WTC11 (cell line): ENCODE data around the gene SUSD4. TPM values are rescaled to one million over a fixed set of nuclear protein-coding genes. Genes with fewer than 3 reads are reported as not detected.

Experiments used
- ATAC-seq: fragments of 200-7000 bp; cut with Tn5 transposase; 2 replicates; pipeline ENCODE4 v1.10.0; 2021; ENCODE audit warnings: mild to moderate bottlenecking, moderate library complexity
- CTCF ChIA-PET: fragments of 300-600 bp; sonication (Branson Sonifier 250); formaldehyde crosslinking; loops from one replicate; lab custom pipeline; 2021; ENCODE audit warnings: antibody characterized with exemption; lab: Charles Lee
- POLR2A ChIA-PET: fragments of 350-600 bp; sonication (Branson Sonifier 250); formaldehyde crosslinking; loops from one replicate; lab custom pipeline; 2021; ENCODE audit warnings: antibody characterized with exemption; lab: Charles Lee
- DNase-seq: peaks from one replicate; pipeline ENCODE4 v3.0.0; 2021; ENCODE audit warnings: low spot score
- H3K27ac Mint-ChIP-seq: 2 replicates; pipeline ENCODE4 v1.8.0; 2021; ENCODE audit warnings: mixed read lengths
- H3K27me3 Mint-ChIP-seq: 2 replicates; pipeline ENCODE4 v1.8.0; 2021; ENCODE audit warnings: low read depth, mild to moderate bottlenecking, moderate library complexity, mixed read lengths
- H3K36me3 Mint-ChIP-seq: 2 replicates; pipeline ENCODE4 v1.8.0; 2021; ENCODE audit warnings: mixed read lengths
- H3K4me1 Mint-ChIP-seq: 2 replicates; pipeline ENCODE4 v1.8.0; 2022; ENCODE audit warnings: mixed read lengths
- H3K4me3 Mint-ChIP-seq: 2 replicates; pipeline ENCODE4 v1.8.0; 2021; ENCODE audit warnings: mild to moderate bottlenecking, moderate library complexity, mixed read lengths
- H3K9me3 Mint-ChIP-seq: 2 replicates; pipeline ENCODE4 v1.8.0; 2021; ENCODE audit warnings: mixed read lengths
- CBFB ChIP-seq: sonication (generic); formaldehyde crosslinking; IDR thresholded peaks from 2 replicates; pipeline ENCODE4 v1.8.1; 2022; ENCODE audit warnings: mild to moderate bottlenecking, low read depth, missing genetic modification reagents
- CREB1 ChIP-seq: sonication (generic); formaldehyde crosslinking; IDR thresholded peaks from 2 replicates; pipeline ENCODE4 v1.8.0; 2023; ENCODE audit warnings: mild to moderate bottlenecking, missing genetic modification reagents
- EMX1 ChIP-seq: fragments of 250-450 bp; sonication (Bioruptor Pico); IDR thresholded peaks from 2 replicates; pipeline ENCODE4 v1.8.0; 2021; ENCODE audit warnings: mild to moderate bottlenecking
- FOXJ3 ChIP-seq: sonication (generic); formaldehyde crosslinking; IDR thresholded peaks from 2 replicates; pipeline ENCODE4 v1.9.0; 2021; ENCODE audit warnings: missing genetic modification reagents, mild to moderate bottlenecking, borderline replicate concordance
- FOXP1 ChIP-seq: sonication (generic); formaldehyde crosslinking; IDR thresholded peaks from 2 replicates; pipeline ENCODE4 v1.8.0; 2022; ENCODE audit warnings: missing genetic modification reagents, mild to moderate bottlenecking, moderate library complexity, borderline replicate concordance
- NR2C2 ChIP-seq: sonication (generic); formaldehyde crosslinking; IDR thresholded peaks from 2 replicates; pipeline ENCODE4 v1.8.0; 2022; ENCODE audit warnings: mild to moderate bottlenecking, missing genetic modification reagents
- NR3C1 ChIP-seq: sonication (generic); formaldehyde crosslinking; conservative IDR thresholded peaks from 2 replicates; pipeline ENCODE4 v1.8.1; 2023; ENCODE audit warnings: low read depth, mild to moderate bottlenecking, missing genetic modification reagents
- SP1 ChIP-seq: sonication (generic); formaldehyde crosslinking; conservative IDR thresholded peaks from 2 replicates; pipeline ENCODE4 v1.8.1; 2022; ENCODE audit warnings: missing genetic modification reagents
- ZNF138 ChIP-seq: sonication (generic); formaldehyde crosslinking; conservative IDR thresholded peaks from 2 replicates; pipeline ENCODE4 v1.8.1; 2022; ENCODE audit warnings: mild to moderate bottlenecking, moderate library complexity, missing genetic modification reagents
- ZNF219 ChIP-seq: sonication (generic); formaldehyde crosslinking; IDR thresholded peaks from 2 replicates; pipeline ENCODE4 v1.8.0; 2023; ENCODE audit warnings: missing genetic modification reagents, mild to moderate bottlenecking, borderline replicate concordance
- ZNF317 ChIP-seq: sonication (generic); formaldehyde crosslinking; IDR thresholded peaks from 2 replicates; pipeline ENCODE4 v1.8.1; 2023; ENCODE audit warnings: low read depth, mild to moderate bottlenecking, moderate library complexity, missing genetic modification reagents, borderline replicate concordance
- ZNF423 ChIP-seq: fragments of 250-450 bp; sonication (Bioruptor Pico); IDR thresholded peaks from 2 replicates; pipeline ENCODE4 v2.1.2; 2022; ENCODE audit warnings: mild to moderate bottlenecking, moderate library complexity
- total RNA-seq: library from RNA; stranded (reverse); gene quantifications from 3 replicates; pipeline ENCODE4 v1.2.3, GENCODE V29; 2021
- TF ChIP-seq, protein P1 (sequence below): sonication (generic); formaldehyde crosslinking; IDR thresholded peaks from 2 replicates; pipeline ENCODE4 v1.8.0; 2023; ENCODE audit warnings: mild to moderate bottlenecking, missing genetic modification reagents
- TF ChIP-seq, protein P2 (sequence below): sonication (generic); formaldehyde crosslinking; IDR thresholded peaks from 2 replicates; pipeline ENCODE4 v1.8.1; 2022; ENCODE audit warnings: mild to moderate bottlenecking, moderate library complexity, missing genetic modification reagents
- TF ChIP-seq, protein P3 (sequence below): sonication (generic); formaldehyde crosslinking; conservative IDR thresholded peaks from 2 replicates; pipeline ENCODE4 v1.8.1; 2022; ENCODE audit warnings: mild to moderate bottlenecking, missing genetic modification reagents
- TF ChIP-seq, protein P4 (sequence below): sonication (generic); formaldehyde crosslinking; IDR thresholded peaks from 2 replicates; pipeline ENCODE4 v1.8.0; 2023; ENCODE audit warnings: missing genetic modification reagents, mild to moderate bottlenecking, borderline replicate concordance
- TF ChIP-seq, protein P5 (sequence below): sonication (generic); formaldehyde crosslinking; IDR thresholded peaks from 2 replicates; pipeline ENCODE4 v1.8.1; 2022; ENCODE audit warnings: mild to moderate bottlenecking, missing genetic modification reagents, moderate library complexity, borderline replicate concordance
- TF ChIP-seq, protein P6 (sequence below): sonication (generic); formaldehyde crosslinking; IDR thresholded peaks from 2 replicates; pipeline ENCODE4 v1.8.0; 2022; ENCODE audit warnings: mild to moderate bottlenecking, missing genetic modification reagents
- TF ChIP-seq, protein P7 (sequence below): sonication (generic); formaldehyde crosslinking; IDR thresholded peaks from 2 replicates; pipeline ENCODE4 v1.8.1; 2023; ENCODE audit warnings: mild to moderate bottlenecking, moderate library complexity, missing genetic modification reagents

SUSD4 gene
- total RNA-seq, 1 experiment from 2014 or later, result 1.8 TPM

DNA sequence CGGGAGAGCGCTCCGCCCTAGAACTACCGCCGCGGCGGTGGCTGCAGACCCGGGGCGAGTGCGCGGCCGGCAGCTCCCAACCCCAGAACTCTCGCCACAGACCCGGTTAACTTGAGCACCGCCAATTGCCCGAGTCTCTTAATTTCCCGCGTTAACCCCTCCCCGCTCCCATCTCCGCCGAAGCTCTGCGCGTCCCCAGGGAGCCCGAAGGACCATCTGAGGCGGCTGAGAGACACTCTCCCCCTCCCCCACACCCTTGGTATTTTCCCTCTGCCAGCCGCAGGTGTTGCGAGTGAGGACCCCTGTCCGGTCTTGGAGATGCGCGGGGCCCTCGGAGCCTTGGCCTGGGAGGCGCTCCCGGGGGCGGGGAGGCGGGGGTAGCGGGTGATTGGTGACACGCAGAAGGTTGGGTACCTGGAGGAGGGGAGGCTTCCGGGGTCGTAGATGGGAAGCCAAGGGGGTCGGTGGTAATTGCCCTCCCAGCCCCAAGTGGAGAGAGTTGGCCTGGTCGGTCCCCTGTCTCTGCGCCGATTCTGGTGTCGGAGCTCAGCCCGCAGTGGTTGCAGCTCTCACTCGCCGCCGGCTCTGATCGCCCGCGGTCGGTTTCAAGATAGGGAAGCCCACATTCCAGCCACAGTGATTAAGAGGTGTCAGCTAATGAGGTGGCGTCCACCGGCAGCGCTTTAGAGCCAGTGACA lies 858 bp upstream of the SUSD4 start:
- Mint-ChIP-seq H3K36me3 (no peaks in the 10 kb centered on the region), H3K4me1 (peaks cover 17% of the 10 kb centered on the region), H3K27me3 (peaks cover 82% of the 10 kb centered on the region), H3K4me3 (peak overlapping the region; percentile 75), H3K27ac (no peak overlapping the region), H3K9me3 (no peaks in the 10 kb centered on the region)
- POLR2A ChIA-PET, result interaction anchor here (1.3 kb wide), 2 partner anchors 116 to 222 kb away, joined by 3 to 6 read pairs; partner anchors contain the start of gene TLR5
- ATAC-seq (peak; percentile 42), DNase-seq (peak; percentile 61)
- CTCF ChIA-PET, result interaction anchor here (1.0 to 3.8 kb wide), 14 partner anchors 9 to 319 kb away, joined by 3 to 40 read pairs (median 6); no protein-coding TSS in a partner anchor
- TF ChIP-seq FOXP1 (CRISPR knock-in tag), result peak; percentile 43; the same call in 1 of the 2 replicates
- TF ChIP-seq, protein P1, sequence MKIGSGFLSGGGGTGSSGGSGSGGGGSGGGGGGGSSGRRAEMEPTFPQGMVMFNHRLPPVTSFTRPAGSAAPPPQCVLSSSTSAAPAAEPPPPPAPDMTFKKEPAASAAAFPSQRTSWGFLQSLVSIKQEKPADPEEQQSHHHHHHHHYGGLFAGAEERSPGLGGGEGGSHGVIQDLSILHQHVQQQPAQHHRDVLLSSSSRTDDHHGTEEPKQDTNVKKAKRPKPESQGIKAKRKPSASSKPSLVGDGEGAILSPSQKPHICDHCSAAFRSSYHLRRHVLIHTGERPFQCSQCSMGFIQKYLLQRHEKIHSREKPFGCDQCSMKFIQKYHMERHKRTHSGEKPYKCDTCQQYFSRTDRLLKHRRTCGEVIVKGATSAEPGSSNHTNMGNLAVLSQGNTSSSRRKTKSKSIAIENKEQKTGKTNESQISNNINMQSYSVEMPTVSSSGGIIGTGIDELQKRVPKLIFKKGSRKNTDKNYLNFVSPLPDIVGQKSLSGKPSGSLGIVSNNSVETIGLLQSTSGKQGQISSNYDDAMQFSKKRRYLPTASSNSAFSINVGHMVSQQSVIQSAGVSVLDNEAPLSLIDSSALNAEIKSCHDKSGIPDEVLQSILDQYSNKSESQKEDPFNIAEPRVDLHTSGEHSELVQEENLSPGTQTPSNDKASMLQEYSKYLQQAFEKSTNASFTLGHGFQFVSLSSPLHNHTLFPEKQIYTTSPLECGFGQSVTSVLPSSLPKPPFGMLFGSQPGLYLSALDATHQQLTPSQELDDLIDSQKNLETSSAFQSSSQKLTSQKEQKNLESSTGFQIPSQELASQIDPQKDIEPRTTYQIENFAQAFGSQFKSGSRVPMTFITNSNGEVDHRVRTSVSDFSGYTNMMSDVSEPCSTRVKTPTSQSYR (CRISPR knock-in tag), result 0 out of 2 replicates have a peak, but pooled peaks have one; percentile 39
- no peak for TF ChIP-seq CBFB (CRISPR knock-in tag)
- TF ChIP-seq SP1 (CRISPR knock-in tag), result peak; percentile 23; the same call in 1 of the 2 replicates

DNA sequence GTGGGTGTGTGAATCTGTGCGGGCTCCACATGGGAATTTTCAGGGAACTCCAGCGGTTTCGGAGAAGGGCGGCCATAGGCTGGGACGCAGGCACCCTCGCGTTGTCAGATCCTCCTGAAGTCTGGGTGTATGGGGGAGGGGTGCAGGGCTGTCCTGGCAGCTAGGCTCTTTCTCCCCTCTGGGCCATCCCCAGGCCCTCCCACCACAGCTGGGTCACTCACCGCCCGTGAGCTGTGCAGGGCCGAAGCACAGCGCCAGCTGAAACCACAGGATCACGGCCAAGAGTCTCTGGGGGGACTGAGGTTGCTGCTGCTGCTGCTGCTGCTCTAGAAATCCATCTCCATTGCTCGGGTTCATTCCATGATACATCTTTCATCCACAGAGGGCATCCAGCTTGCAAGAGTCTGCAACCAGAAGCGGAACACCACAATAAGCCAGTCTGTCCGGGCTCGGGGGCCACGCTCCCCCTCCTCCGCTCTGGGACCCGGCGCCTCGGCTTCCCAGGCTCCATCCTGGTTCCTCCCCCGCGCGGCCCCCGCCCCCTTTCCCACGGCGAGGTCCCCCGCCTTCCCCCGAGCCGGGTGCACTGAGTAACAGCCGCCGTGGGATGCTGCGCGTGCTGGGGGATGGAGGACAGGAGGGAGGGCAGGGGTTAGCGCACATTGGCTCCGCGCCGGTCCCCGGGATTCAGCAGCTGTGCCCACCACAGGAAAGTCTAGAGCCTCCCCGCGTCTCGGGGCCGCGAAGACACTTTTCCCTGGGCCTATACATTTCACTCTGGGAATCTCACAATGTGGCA lies 720 bp downstream of the SUSD4 start:
- Mint-ChIP-seq H3K36me3 (no peaks in the 10 kb centered on the region), H3K27me3 (peaks cover 70% of the 10 kb centered on the region), H3K27ac (no peak overlapping the region), H3K9me3 (no peaks in the 10 kb centered on the region), H3K4me1 (peaks cover 17% of the 10 kb centered on the region), H3K4me3 (peak overlapping the region; percentile 88)
- POLR2A ChIA-PET, result interaction anchor here (0.6 to 1.5 kb wide), 5 partner anchors 10 to 1138 kb away, joined by 3 to 6 read pairs (median 3); partner anchors contain the start of gene TLR5
- ATAC-seq (peak; percentile 29), DNase-seq (peak; percentile 53)
- CTCF ChIA-PET, result interaction anchor here (0.6 to 3.8 kb wide), 16 partner anchors 11 to 307 kb away, joined by 3 to 40 read pairs (median 4); no protein-coding TSS in a partner anchor
- TF ChIP-seq, protein P2, sequence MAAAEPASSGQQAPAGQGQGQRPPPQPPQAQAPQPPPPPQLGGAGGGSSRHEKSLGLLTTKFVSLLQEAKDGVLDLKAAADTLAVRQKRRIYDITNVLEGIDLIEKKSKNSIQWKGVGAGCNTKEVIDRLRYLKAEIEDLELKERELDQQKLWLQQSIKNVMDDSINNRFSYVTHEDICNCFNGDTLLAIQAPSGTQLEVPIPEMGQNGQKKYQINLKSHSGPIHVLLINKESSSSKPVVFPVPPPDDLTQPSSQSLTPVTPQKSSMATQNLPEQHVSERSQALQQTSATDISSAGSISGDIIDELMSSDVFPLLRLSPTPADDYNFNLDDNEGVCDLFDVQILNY (CRISPR knock-in tag), result no peak
- TF ChIP-seq, protein P3, sequence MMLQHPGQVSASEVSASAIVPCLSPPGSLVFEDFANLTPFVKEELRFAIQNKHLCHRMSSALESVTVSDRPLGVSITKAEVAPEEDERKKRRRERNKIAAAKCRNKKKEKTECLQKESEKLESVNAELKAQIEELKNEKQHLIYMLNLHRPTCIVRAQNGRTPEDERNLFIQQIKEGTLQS (CRISPR knock-in tag), result no peak
- TF ChIP-seq, protein P4, sequence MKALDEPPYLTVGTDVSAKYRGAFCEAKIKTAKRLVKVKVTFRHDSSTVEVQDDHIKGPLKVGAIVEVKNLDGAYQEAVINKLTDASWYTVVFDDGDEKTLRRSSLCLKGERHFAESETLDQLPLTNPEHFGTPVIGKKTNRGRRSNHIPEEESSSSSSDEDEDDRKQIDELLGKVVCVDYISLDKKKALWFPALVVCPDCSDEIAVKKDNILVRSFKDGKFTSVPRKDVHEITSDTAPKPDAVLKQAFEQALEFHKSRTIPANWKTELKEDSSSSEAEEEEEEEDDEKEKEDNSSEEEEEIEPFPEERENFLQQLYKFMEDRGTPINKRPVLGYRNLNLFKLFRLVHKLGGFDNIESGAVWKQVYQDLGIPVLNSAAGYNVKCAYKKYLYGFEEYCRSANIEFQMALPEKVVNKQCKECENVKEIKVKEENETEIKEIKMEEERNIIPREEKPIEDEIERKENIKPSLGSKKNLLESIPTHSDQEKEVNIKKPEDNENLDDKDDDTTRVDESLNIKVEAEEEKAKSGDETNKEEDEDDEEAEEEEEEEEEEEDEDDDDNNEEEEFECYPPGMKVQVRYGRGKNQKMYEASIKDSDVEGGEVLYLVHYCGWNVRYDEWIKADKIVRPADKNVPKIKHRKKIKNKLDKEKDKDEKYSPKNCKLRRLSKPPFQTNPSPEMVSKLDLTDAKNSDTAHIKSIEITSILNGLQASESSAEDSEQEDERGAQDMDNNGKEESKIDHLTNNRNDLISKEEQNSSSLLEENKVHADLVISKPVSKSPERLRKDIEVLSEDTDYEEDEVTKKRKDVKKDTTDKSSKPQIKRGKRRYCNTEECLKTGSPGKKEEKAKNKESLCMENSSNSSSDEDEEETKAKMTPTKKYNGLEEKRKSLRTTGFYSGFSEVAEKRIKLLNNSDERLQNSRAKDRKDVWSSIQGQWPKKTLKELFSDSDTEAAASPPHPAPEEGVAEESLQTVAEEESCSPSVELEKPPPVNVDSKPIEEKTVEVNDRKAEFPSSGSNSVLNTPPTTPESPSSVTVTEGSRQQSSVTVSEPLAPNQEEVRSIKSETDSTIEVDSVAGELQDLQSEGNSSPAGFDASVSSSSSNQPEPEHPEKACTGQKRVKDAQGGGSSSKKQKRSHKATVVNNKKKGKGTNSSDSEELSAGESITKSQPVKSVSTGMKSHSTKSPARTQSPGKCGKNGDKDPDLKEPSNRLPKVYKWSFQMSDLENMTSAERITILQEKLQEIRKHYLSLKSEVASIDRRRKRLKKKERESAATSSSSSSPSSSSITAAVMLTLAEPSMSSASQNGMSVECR (CRISPR knock-in tag), result no peak
- TF ChIP-seq, protein P5, sequence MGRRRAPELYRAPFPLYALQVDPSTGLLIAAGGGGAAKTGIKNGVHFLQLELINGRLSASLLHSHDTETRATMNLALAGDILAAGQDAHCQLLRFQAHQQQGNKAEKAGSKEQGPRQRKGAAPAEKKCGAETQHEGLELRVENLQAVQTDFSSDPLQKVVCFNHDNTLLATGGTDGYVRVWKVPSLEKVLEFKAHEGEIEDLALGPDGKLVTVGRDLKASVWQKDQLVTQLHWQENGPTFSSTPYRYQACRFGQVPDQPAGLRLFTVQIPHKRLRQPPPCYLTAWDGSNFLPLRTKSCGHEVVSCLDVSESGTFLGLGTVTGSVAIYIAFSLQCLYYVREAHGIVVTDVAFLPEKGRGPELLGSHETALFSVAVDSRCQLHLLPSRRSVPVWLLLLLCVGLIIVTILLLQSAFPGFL (CRISPR knock-in tag), result no peak
- TF ChIP-seq NR2C2 (CRISPR knock-in tag) (no peak), CREB1 (CRISPR knock-in tag) (no peak), ZNF219 (CRISPR knock-in tag) (no peak), EMX1 (CRISPR knock-in tag) (no peak), ZNF138 (no peak), FOXJ3 (CRISPR knock-in tag) (no peak), ZNF317 (CRISPR knock-in tag) (no peak), ZNF423 (CRISPR knock-in tag) (no peak), NR3C1 (CRISPR knock-in tag) (no peak)
- TF ChIP-seq, protein P6, sequence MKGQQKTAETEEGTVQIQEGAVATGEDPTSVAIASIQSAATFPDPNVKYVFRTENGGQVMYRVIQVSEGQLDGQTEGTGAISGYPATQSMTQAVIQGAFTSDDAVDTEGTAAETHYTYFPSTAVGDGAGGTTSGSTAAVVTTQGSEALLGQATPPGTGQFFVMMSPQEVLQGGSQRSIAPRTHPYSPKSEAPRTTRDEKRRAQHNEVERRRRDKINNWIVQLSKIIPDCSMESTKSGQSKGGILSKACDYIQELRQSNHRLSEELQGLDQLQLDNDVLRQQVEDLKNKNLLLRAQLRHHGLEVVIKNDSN, result no peak
- TF ChIP-seq, protein P7, sequence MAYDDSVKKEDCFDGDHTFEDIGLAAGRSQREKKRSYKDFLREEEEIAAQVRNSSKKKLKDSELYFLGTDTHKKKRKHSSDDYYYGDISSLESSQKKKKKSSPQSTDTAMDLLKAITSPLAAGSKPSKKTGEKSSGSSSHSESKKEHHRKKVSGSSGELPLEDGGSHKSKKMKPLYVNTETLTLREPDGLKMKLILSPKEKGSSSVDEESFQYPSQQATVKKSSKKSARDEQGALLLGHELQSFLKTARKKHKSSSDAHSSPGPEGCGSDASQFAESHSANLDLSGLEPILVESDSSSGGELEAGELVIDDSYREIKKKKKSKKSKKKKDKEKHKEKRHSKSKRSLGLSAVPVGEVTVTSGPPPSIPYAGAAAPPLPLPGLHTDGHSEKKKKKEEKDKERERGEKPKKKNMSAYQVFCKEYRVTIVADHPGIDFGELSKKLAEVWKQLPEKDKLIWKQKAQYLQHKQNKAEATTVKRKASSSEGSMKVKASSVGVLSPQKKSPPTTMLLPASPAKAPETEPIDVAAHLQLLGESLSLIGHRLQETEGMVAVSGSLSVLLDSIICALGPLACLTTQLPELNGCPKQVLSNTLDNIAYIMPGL (CRISPR knock-in tag), result no peak
